HepG2 (cell line): ENCODE measurements around the gene MTHFD1. TPM values are rescaled to one million over a fixed set of nuclear protein-coding genes. Genes with fewer than 3 reads are reported as not detected.

Source experiments
- ATAC-seq: fragments of 200-7000 bp; cut with Tn5 transposase; 3 replicates; pipeline ENCODE4 v1.9.1; 2020; ENCODE audit warnings: mild to moderate bottlenecking, moderate library complexity
- BruUV-seq: library from RNA; stranded (reverse); fragments of 400-500 nt; replicated peaks from 2 replicates; lab custom pipeline; 2021; lab: Mats Ljungman, UMichigan
- CTCF ChIA-PET: fragments of 300-600 bp; formaldehyde crosslinking; extraction: SDS; loops from one replicate; lab custom pipeline; 2021; ENCODE audit warnings: low total read pairs, inconsistent platforms, low intra/inter-chr PET ratio; lab: Yijun Ruan, JAX
- POLR2A ChIA-PET: fragments of 350-600 bp; sonication (Branson Sonifier 250); formaldehyde crosslinking; loops from one replicate; lab custom pipeline; 2020; ENCODE audit warnings: antibody characterized with exemption, inconsistent platforms; lab: Yijun Ruan, JAX
- DNase-seq: peaks from one replicate; pipeline ENCODE4 v3.0.0-alpha.2; 2015; ENCODE audit warnings: low spot score
- FAIRE-seq: peaks from 3 replicates; lab custom pipeline; 2011; peaks lifted over from hg19 to GRCh38; lab: Jason Lieb, UNC
- H2AFZ ChIP-seq: one replicate; pipeline ENCODE4 v1.6.1; 2011; ENCODE audit warnings: low read length, inconsistent platforms
- H3K27ac ChIP-seq: fragments of 300-600 bp; 3 replicates; pipeline ENCODE4 v1.8.0; 2011; ENCODE audit warnings: mixed run types, mild to moderate bottlenecking, mixed read lengths, low read length, inconsistent platforms; ENCODE audit not compliant: insufficient read depth; ENCODE audit errors: extremely low read length
- H3K27me3 ChIP-seq, 2 experiments: fragments of 200-600 bp in 1 of 2; 2 replicates in 1 of 2; 3 replicates in 1 of 2; pipeline versions ENCODE4 v1.6.0 to v1.8.0; 2011; ENCODE audit warnings: low read length in 2 of 2, mild to moderate bottlenecking in 2 of 2, moderate library complexity in 2 of 2, inconsistent platforms in 1 of 2; ENCODE audit not compliant: insufficient read depth in 2 of 2, control insufficient read depth in 1 of 2
- H3K36me3 ChIP-seq, 2 experiments: fragments of 200-600 bp in 1 of 2; replicated peaks in 1 of 2; 2 replicates in 1 of 2; 3 replicates in 1 of 2; pipeline versions ENCODE4 v1.5.1 to v1.8.0; 2011; ENCODE audit warnings: low read length in 2 of 2, inconsistent platforms in 1 of 2; ENCODE audit not compliant: insufficient read depth in 2 of 2, control insufficient read depth in 1 of 2
- H3K4me1 ChIP-seq: 2 replicates; pipeline ENCODE4 v1.5.1; 2012; ENCODE audit warnings: low read length, inconsistent platforms; ENCODE audit not compliant: insufficient read depth
- H3K4me2 ChIP-seq: 2 replicates; pipeline ENCODE4 v1.6.0; 2011; ENCODE audit warnings: low read depth, low read length, inconsistent platforms
- H3K4me3 ChIP-seq, 3 experiments: fragments of 200-600 bp in 1 of 3; sonication (generic), shearing (Covaris generic) in 1 of 3; replicated peaks in 1 of 3; 2 replicates each; pipeline ENCODE4 v1.5.1; 2011 to 2016; ENCODE audit warnings: low read length in 3 of 3, inconsistent platforms in 2 of 3, low read depth in 2 of 3, mild to moderate bottlenecking in 2 of 3, control low read depth in 1 of 3, mixed read lengths in 1 of 3; ENCODE audit not compliant: insufficient read depth in 1 of 3
- H3K79me2 ChIP-seq: one replicate; pipeline ENCODE4 v1.6.1; 2011; ENCODE audit warnings: low read length, inconsistent platforms; ENCODE audit not compliant: insufficient read depth
- H3K9ac ChIP-seq: 2 replicates; pipeline ENCODE4 v1.6.0; 2011; ENCODE audit warnings: mild to moderate bottlenecking, low read depth, low read length, inconsistent platforms; ENCODE audit not compliant: insufficient read depth
- H3K9me3 ChIP-seq: 2 replicates; pipeline ENCODE4 v1.5.1; 2012; ENCODE audit warnings: mild to moderate bottlenecking, low read length
- H4K20me1 ChIP-seq: 2 replicates; pipeline ENCODE4 v1.6.0; 2011; ENCODE audit warnings: inconsistent platforms, mild to moderate bottlenecking, low read length, moderate library complexity; ENCODE audit not compliant: insufficient read depth
- ATF2 ChIP-seq: sonication (generic); formaldehyde crosslinking; IDR thresholded peaks from 2 replicates; pipeline ENCODE4 v1.4.0; 2020; ENCODE audit warnings: missing genetic modification reagents
- ATF6 ChIP-seq: sonication (generic); formaldehyde crosslinking; conservative IDR thresholded peaks from 2 replicates; pipeline ENCODE4 v1.4.0; 2020; ENCODE audit warnings: missing genetic modification reagents
- ATF7-NPFF ChIP-seq: sonication (generic); formaldehyde crosslinking; IDR thresholded peaks from 2 replicates; pipeline ENCODE4 v1.8.1; 2023; ENCODE audit warnings: mild to moderate bottlenecking, low read depth, missing genetic modification reagents, moderate library complexity
- CBX5 ChIP-seq: sonication (generic); formaldehyde crosslinking; IDR thresholded peaks from 2 replicates; pipeline ENCODE4 v1.4.0; 2020; ENCODE audit warnings: missing genetic modification reagents, borderline replicate concordance
- CCDC6 ChIP-seq: sonication (generic); formaldehyde crosslinking; IDR thresholded peaks from 2 replicates; pipeline ENCODE4 v1.8.1; 2022; ENCODE audit warnings: mild to moderate bottlenecking, missing genetic modification reagents, moderate library complexity
- CREB1 ChIP-seq, 2 experiments: fragments of 450-650 bp in 1 of 2; IDR thresholded peaks; 2 replicates each; pipeline ENCODE4 v1.6.1; 2016 to 2017; ENCODE audit warnings: control low read depth in 1 of 2, mild to moderate bottlenecking in 1 of 2, missing compliant biosample characterization in 1 of 2, missing genetic modification characterization in 1 of 2
- HMGXB4 ChIP-seq, 2 experiments: sonication (generic) in 1 of 2; formaldehyde crosslinking in 1 of 2; IDR thresholded peaks; 2 replicates each; pipeline versions ENCODE4 v1.4.0 to v1.6.1; 2018 to 2020; ENCODE audit warnings: missing genetic modification reagents in 2 of 2, borderline replicate concordance in 1 of 2, low read depth in 1 of 2, mild to moderate bottlenecking in 1 of 2, missing biosample characterization in 1 of 2
- ISL2 ChIP-seq: sonication (generic); formaldehyde crosslinking; IDR thresholded peaks from 2 replicates; pipeline ENCODE4 v1.5.0; 2020; ENCODE audit warnings: missing genetic modification reagents
- KLF11 ChIP-seq: IDR thresholded peaks from 2 replicates; pipeline ENCODE4 v1.6.1; 2016; ENCODE audit warnings: missing compliant biosample characterization
- MXD1 ChIP-seq: sonication (generic); formaldehyde crosslinking; IDR thresholded peaks from 2 replicates; pipeline ENCODE4 v1.4.0; 2020; ENCODE audit warnings: mild to moderate bottlenecking, missing genetic modification reagents
- NFRKB ChIP-seq: fragments of 450-650 bp; IDR thresholded peaks from 2 replicates; pipeline ENCODE4 v1.6.1; 2017
- NR1H2 ChIP-seq: sonication (generic); formaldehyde crosslinking; IDR thresholded peaks from 2 replicates; pipeline ENCODE4 v1.8.1; 2022; ENCODE audit warnings: low read depth, missing genetic modification reagents, borderline replicate concordance
- SMYD3 ChIP-seq: sonication (generic); formaldehyde crosslinking; IDR thresholded peaks from 2 replicates; pipeline ENCODE4 v1.8.1; 2023; ENCODE audit warnings: mild to moderate bottlenecking, missing genetic modification reagents
- SOX6 ChIP-seq, 2 experiments: fragments of 450-650 bp in 1 of 2; sonication (generic) in 1 of 2; formaldehyde crosslinking in 1 of 2; IDR thresholded peaks; 2 replicates each; pipeline versions ENCODE4 v1.4.0 to v1.6.1; 2017 to 2020; ENCODE audit warnings: antibody characterized with exemption in 1 of 2, mild to moderate bottlenecking in 1 of 2, missing genetic modification reagents in 1 of 2
- SRSF1 ChIP-seq: fragments of 200-400 bp; formaldehyde crosslinking; optimal IDR thresholded peaks from 2 replicates; pipeline ENCODE3; 2017; ENCODE audit warnings: mild to moderate bottlenecking, low read depth, low read length, moderate library complexity
- ZBTB1 ChIP-seq: sonication (generic); formaldehyde crosslinking; IDR thresholded peaks from 2 replicates; pipeline ENCODE4 v1.4.0; 2020; ENCODE audit warnings: missing genetic modification reagents, borderline replicate concordance
- ZNF10 ChIP-seq: sonication (generic); formaldehyde crosslinking; IDR thresholded peaks from 2 replicates; pipeline ENCODE4 v1.4.0; 2020; ENCODE audit warnings: mild to moderate bottlenecking, low read depth, missing genetic modification reagents, borderline replicate concordance
- ZNF550 ChIP-seq: sonication (generic); formaldehyde crosslinking; IDR thresholded peaks from 2 replicates; pipeline ENCODE4 v1.4.0; 2020; ENCODE audit warnings: mild to moderate bottlenecking, missing genetic modification reagents, borderline replicate concordance
- ZSCAN25 ChIP-seq: sonication (generic); formaldehyde crosslinking; IDR thresholded peaks from 2 replicates; pipeline ENCODE4 v1.8.0; 2022; ENCODE audit warnings: mild to moderate bottlenecking, missing genetic modification reagents
- WGBS: methylation state at CpG from one replicate; pipeline ENCODE4 v1.1.6; 2017; ENCODE audit warnings: low lambda C conversion rate; 5-methylcytosine and 5-hydroxymethylcytosine counted together
- in situ Hi-C: cut with HindIII; loops from 2 replicates; pipeline ENCODE4 v1.10.0; 2017; ENCODE audit warnings: low pct_unique_long_range_greater_than_20kb; ENCODE audit not compliant: extremely low pct_ligation_motif_present
- intact Hi-C: fragments of 100-400 bp; cut with micrococcal nuclease; formaldehyde crosslinking; loops from one replicate; pipeline ENCODE4 v1.10.0; 2022; ENCODE audit not compliant: unreplicated experiment
- polyA plus RNA-seq, 8 experiments: library from polyadenylated mRNA; depleted of rRNA in 3 of 8; stranded (reverse) in 7 of 8; unstranded in 1 of 8; fragments of >200 nt; fragmentation: Illumina TruSeq in 4 of 8; extraction: Trizol in 4 of 8; gene quantifications; 2 replicates each; pipeline versions ENCODE4 v1.2.1 to v1.2.3, GENCODE V29; 2011 to 2016; ENCODE audit warnings: low read depth in 4 of 8, missing spikeins in 1 of 8, mixed read lengths in 1 of 8; ENCODE audit not compliant: insufficient read depth in 1 of 8
- total RNA-seq, 5 experiments: library from RNA; depleted of rRNA; stranded (reverse); fragments of >200 nt; fragmentation: Illumina TruSeq; extraction: Trizol; gene quantifications; 2 replicates each; pipeline ENCODE4 v1.2.3, GENCODE V29; 2016; ENCODE audit warnings: low read depth in 1 of 5

The MTHFD1 gene
- total and polyA plus RNA-seq, 2 of the 13 experiments (the other 11 are each of a cell fraction or from before 2014, with no cell fraction given): 31.0 to 106 TPM

- ChIA-PET CTCF (no interaction called here), POLR2A (interaction anchor here (0.8 kb wide), 1 partner anchor 77 kb away, joined by 3 read pairs; the partner anchor contains the start of gene MTHFD1)
- H3K27me3 ChIP-seq: no peaks in the 10 kb centered on the region
- H3K4me1 ChIP-seq: peaks cover 28% of the 10 kb centered on the region
- in situ Hi-C loops: no loop called here
- peak within 1 kb of the TSS; percentile 64 for H3K9ac ChIP-seq
- H3K27ac ChIP-seq: no peak within 1 kb of the TSS
- peak within 1 kb of the TSS; percentile 20 for H2AFZ ChIP-seq
- intact Hi-C loops: no loop called here
- H4K20me1 ChIP-seq: no peaks in the 10 kb centered on the region
- peak; percentile 97 for ATAC-seq
- BruUV-seq: no TSS peak
- no peak for FAIRE-seq
- H3K4me2 ChIP-seq: peak within 1 kb of the TSS; percentile 90
- 4% methylated on average over 23 of the region's 74 CpGs for WGBS
- H3K36me3 ChIP-seq: no peaks in the 10 kb centered on the region
- H3K4me3 ChIP-seq: peak within 1 kb of the TSS; percentile 49 to 77 (median 69); a peak in 5 of 6 replicates
- H3K9me3 ChIP-seq: no peaks in the 10 kb centered on the region
- no peaks in the 10 kb centered on the region for H3K79me2 ChIP-seq
- peak; percentile 46 for DNase-seq
- no peak for TF ChIP-seq ATF2
- TF ChIP-seq ZBTB1 (CRISPR knock-in tag): no peak
- TF ChIP-seq ATF6 (CRISPR knock-in tag): no peak
- TF ChIP-seq ZNF10 (CRISPR knock-in tag): no peak
- no peak for TF ChIP-seq KLF11 (CRISPR knock-in tag)
- no peak for TF ChIP-seq ZNF550 (CRISPR knock-in tag)
- no peak for TF ChIP-seq CCDC6
- TF ChIP-seq SRSF1: no peak
- no peak for TF ChIP-seq MXD1 (CRISPR knock-in tag)
- peak; percentile 49 for TF ChIP-seq ATF7-NPFF (CRISPR knock-in tag)
- TF ChIP-seq ZSCAN25 (CRISPR knock-in tag): no peak
- peak in 1 of 2 experiments; percentile 67; a peak in 1 of 4 replicates for TF ChIP-seq HMGXB4 (CRISPR knock-in tag; IDR thresholded peaks at IDR 0.05; ENCODE audit: borderline replicate concordance in 1 of 2, low read depth in 1 of 2)
- TF ChIP-seq NR1H2 (CRISPR knock-in tag): no peak
- TF ChIP-seq SMYD3 (CRISPR knock-in tag): no peak
- TF ChIP-seq NFRKB: no peak
- no peak for TF ChIP-seq CREB1 (IDR thresholded peaks at IDR 0.05)
- TF ChIP-seq CREB1 (CRISPR knock-in tag; IDR thresholded peaks at IDR 0.05): no peak
- no peak for TF ChIP-seq CBX5 (CRISPR knock-in tag)
- TF ChIP-seq ISL2: no peak
- TF ChIP-seq SOX6 (IDR thresholded peaks at IDR 0.05): no peak
- TF ChIP-seq SOX6 (CRISPR knock-in tag; IDR thresholded peaks at IDR 0.05): no peak
Observed at GRCh38 chr14:64465191-64465822, 77.2 kb downstream of the MTHFD1 start, which contains the start of gene AKAP5. TSS of gene AKAP5 (plus strand) at chr14:64465499. CDS start at chr14:64468395, 2,896 bp downstream.
